Testis (tissue), 2 donors: ENCODE results near the gene KLHL40.

Experiments
- POLR2A ChIP-seq: fragments of 450-650 bp; IDR thresholded peaks from one replicate; pipeline ENCODE4 v1.6.1; 2017; ENCODE audit warnings: antibody characterized with exemption, mild to moderate bottlenecking, moderate library complexity
- TF ChIP-seq, protein P1 (sequence below), 3 experiments: fragments of 450-650 bp in 2 of 3; fragments of 200-600 bp in 1 of 3; sonication (generic) in 1 of 3; IDR thresholded peaks; one replicate each; pipeline ENCODE4 v1.5.1; 2016 to 2019; ENCODE audit warnings: antibody characterized with exemption in 3 of 3, mild to moderate bottlenecking in 2 of 3, moderate library complexity in 1 of 3

DNA sequence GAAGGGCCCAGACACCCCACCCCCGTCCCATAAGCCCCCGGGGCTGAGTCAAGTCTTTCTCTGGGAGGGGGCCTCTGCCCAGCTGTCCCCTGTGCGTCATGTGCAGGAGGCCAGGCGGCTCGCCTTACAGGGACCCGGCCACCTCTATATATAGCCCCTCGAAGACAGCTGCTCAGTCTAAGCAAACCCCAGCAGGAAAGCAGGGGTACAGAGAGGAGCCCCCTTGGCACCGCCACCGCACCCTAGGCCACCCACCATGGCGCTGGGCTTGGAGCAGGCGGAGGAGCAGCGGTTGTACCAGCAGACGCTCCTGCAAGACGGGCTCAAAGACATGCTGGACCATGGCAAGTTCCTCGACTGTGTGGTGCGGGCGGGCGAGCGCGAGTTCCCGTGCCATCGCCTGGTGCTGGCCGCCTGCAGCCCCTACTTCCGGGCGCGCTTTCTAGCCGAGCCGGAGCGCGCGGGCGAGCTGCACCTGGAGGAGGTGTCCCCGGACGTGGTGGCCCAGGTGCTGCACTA lies at the start of gene KLHL40:
- TF ChIP-seq, protein P1, sequence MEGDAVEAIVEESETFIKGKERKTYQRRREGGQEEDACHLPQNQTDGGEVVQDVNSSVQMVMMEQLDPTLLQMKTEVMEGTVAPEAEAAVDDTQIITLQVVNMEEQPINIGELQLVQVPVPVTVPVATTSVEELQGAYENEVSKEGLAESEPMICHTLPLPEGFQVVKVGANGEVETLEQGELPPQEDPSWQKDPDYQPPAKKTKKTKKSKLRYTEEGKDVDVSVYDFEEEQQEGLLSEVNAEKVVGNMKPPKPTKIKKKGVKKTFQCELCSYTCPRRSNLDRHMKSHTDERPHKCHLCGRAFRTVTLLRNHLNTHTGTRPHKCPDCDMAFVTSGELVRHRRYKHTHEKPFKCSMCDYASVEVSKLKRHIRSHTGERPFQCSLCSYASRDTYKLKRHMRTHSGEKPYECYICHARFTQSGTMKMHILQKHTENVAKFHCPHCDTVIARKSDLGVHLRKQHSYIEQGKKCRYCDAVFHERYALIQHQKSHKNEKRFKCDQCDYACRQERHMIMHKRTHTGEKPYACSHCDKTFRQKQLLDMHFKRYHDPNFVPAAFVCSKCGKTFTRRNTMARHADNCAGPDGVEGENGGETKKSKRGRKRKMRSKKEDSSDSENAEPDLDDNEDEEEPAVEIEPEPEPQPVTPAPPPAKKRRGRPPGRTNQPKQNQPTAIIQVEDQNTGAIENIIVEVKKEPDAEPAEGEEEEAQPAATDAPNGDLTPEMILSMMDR (IDR thresholded peaks at IDR 0.05) = no peak
- TF ChIP-seq POLR2A = no peak
